Duodenal mucosa (tissue), 2 donors: Measurements from ENCODE around the gene SLC38A2.
A peak's percentile ranks its signal among the peaks of the same experiment; 100 is the strongest.

Experiments
- H3K27ac ChIP-seq: one replicate; pipeline ENCODE4 v1.7.0; 2013; ENCODE audit warnings: low read depth, low read length
- H3K27me3 ChIP-seq, 2 donors: one replicate each; pipeline ENCODE4 v1.7.0; 2013; ENCODE audit warnings: low read length in 2 of 2, control low read depth in 1 of 2; ENCODE audit not compliant: insufficient read depth in 2 of 2, control insufficient read depth in 1 of 2
- H3K36me3 ChIP-seq, 2 donors: one replicate each; pipeline ENCODE4 v1.7.0; 2013; ENCODE audit warnings: low read length in 2 of 2, control low read depth in 1 of 2; ENCODE audit not compliant: insufficient read depth in 2 of 2, control insufficient read depth in 1 of 2
- H3K4me1 ChIP-seq, 2 donors: one replicate each; pipeline ENCODE4 v1.7.0; 2013; ENCODE audit warnings: low read length in 2 of 2, control low read depth in 1 of 2; ENCODE audit not compliant: insufficient read depth in 2 of 2, control insufficient read depth in 1 of 2
- H3K4me3 ChIP-seq, 2 donors: one replicate each; pipeline ENCODE4 v1.7.0; 2013; ENCODE audit warnings: low read length in 2 of 2, low read depth in 1 of 2
- H3K9ac ChIP-seq, 2 donors: one replicate each; pipeline ENCODE4 v1.7.0; 2013; ENCODE audit warnings: low read length in 2 of 2, low read depth in 1 of 2
- H3K9me3 ChIP-seq, 2 donors: one replicate each; pipeline ENCODE4 v1.7.0; 2013; ENCODE audit warnings: low read length in 2 of 2, control low read depth in 1 of 2; ENCODE audit not compliant: control insufficient read depth in 1 of 2

The SLC38A2 gene

GRCh38 chr12:46396826-46397225, 24.3 kb upstream of the SLC38A2 start:
- H3K27ac ChIP-seq = no peak overlapping the region
- no peaks in the 10 kb centered on the region for H3K4me1 ChIP-seq
- H3K4me3 ChIP-seq = no peak overlapping the region
- H3K9me3 ChIP-seq = no peaks in the 10 kb centered on the region
- H3K36me3 ChIP-seq = no peaks in the 10 kb centered on the region
- no peak overlapping the region for H3K9ac ChIP-seq
- no peaks in the 10 kb centered on the region for H3K27me3 ChIP-seq

- H3K27ac ChIP-seq = no peak overlapping the region
- peaks cover 6 to 9% of the 10 kb centered on the region in 2 donors for H3K4me1 ChIP-seq
- no peaks in the 10 kb centered on the region for H3K27me3 ChIP-seq
- H3K4me3 ChIP-seq = no peak overlapping the region
- no peak overlapping the region for H3K9ac ChIP-seq
- no peaks in the 10 kb centered on the region for H3K9me3 ChIP-seq
- no peaks in the 10 kb centered on the region for H3K36me3 ChIP-seq
Measured at GRCh38 chr12:46395388-46395787, 22.8 kb upstream of the SLC38A2 start.

DNA sequence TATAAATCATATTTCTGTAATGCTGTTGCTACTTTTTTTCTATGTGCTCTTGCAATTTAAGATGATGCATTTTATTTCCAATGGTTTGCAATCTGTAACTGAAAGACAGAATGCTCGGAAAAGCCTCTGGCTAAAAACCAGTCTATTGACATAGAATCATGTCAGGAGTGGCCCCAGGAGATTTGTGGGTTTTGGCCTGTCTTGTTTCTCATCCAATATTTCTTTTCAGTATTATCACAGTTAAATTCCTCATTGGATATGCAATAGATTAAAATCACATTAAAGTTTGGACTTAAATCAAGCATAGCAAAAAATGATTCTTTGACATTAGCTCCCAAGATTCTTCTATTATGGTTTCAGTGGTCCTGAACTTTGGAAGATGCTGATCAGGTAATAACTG, 19.1 kb upstream of the SLC38A2 start:
- Histone ChIP-seq H3K27me3 (no peaks in the 10 kb centered on the region), H3K27ac (no peak overlapping the region), H3K9ac (no peak overlapping the region), H3K4me3 (no peak overlapping the region), H3K4me1 (peaks cover 21 to 40% of the 10 kb centered on the region in 2 donors), H3K36me3 (no peaks in the 10 kb centered on the region), H3K9me3 (no peaks in the 10 kb centered on the region)

DNA sequence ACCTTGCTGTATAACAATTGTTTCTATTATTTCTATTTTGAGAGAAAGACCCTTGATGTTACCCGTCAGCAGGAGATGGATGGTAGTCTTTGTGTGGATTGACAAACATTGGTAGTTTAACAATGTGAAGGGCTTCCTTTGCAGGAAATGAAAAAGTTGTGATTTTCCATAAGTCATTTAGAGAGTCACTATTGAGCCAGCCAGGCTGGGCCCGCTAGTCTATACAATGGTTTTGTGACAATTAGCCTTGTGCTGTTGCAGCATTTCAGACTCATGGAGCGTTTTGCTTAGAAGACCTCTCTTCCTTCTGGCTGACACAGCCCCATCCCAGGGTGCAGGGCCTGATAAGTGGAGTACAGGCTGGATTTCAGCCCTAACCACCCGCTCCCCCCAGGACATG, 18.3 kb upstream of the SLC38A2 start:
- H3K9me3 ChIP-seq = no peaks in the 10 kb centered on the region
- H3K4me3 ChIP-seq = peak overlapping the region in 1 of 2 donors; percentile 38
- no peaks in the 10 kb centered on the region for H3K27me3 ChIP-seq
- peaks cover 25 to 45% of the 10 kb centered on the region in 2 donors for H3K4me1 ChIP-seq
- no peak overlapping the region for H3K9ac ChIP-seq
- no peak overlapping the region for H3K27ac ChIP-seq
- no peaks in the 10 kb centered on the region for H3K36me3 ChIP-seq

GRCh38 chr12:46390304-46390703, 17.7 kb upstream of the SLC38A2 start:
- no peaks in the 10 kb centered on the region for H3K27me3 ChIP-seq
- no peaks in the 10 kb centered on the region for H3K9me3 ChIP-seq
- H3K9ac ChIP-seq = no peak overlapping the region
- peaks cover 30 to 45% of the 10 kb centered on the region in 2 donors for H3K4me1 ChIP-seq
- no peak overlapping the region for H3K27ac ChIP-seq
- peak overlapping the region in 1 of 2 donors; percentile 38 for H3K4me3 ChIP-seq
- H3K36me3 ChIP-seq = no peaks in the 10 kb centered on the region

DNA sequence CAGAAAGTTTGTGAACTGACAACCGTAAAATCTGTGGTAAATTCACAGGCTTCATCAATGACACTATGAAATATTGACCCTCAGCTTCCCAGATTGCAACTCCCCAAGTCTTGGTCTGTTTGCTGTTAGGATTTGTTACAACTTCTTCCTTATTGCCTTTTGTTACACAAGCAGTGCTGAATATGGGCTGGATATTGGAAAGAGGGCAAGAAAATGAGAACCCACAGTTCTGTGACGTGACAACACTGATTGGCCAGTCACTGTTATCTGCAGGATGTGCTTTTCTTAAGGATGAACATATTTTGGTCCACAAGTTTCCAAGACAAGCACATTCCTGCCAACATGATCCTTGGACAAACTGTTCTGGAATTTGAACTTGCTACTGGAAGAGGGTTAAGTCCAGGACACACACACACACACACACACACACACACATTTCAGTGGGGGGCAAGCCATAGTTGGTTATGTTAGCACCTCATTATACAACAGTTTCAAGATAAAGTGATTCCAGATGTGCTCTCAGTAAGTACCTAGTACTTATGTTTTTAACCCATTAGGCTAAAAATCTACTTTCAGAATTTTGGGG, 16.6 kb upstream of the SLC38A2 start:
- Histone ChIP-seq H3K9me3 (no peaks in the 10 kb centered on the region), H3K36me3 (no peaks in the 10 kb centered on the region), H3K27ac (no peak overlapping the region), H3K27me3 (no peaks in the 10 kb centered on the region), H3K4me1 (peaks cover 41 to 56% of the 10 kb centered on the region in 2 donors), H3K4me3 (no peak overlapping the region), H3K9ac (no peak overlapping the region)

DNA sequence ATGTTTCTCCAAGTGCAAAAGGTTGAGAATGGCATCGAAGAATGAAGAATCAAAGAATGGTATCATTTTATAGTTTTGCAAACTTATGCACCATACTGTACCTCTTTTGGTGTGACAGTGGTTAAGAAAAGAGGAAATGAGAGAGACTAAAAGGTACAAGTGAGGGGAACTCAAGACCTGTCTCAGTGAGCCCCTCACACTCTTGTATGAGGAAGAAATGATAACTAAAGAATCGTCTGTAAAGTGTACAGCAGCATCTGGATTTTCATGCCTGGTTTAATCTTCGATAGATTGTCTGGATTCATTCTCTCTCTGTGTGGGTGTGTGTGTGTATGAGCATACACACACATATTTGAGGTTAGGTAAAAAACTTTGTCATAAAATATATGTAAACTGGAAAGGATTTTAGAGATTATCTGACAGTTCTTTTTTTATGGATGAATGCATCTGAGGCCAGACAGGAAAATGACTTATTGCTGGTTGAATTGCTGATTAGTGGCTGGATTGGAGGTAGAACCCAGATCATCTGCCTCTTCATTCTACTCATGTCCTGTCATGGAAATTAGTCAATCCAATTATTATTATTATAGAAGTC, 16.0 kb upstream of the SLC38A2 start:
- Histone ChIP-seq H3K9me3 (no peaks in the 10 kb centered on the region), H3K27me3 (no peaks in the 10 kb centered on the region), H3K4me3 (no peak overlapping the region), H3K36me3 (no peaks in the 10 kb centered on the region), H3K27ac (no peak overlapping the region), H3K9ac (no peak overlapping the region), H3K4me1 (peaks cover 41 to 56% of the 10 kb centered on the region in 2 donors)

DNA sequence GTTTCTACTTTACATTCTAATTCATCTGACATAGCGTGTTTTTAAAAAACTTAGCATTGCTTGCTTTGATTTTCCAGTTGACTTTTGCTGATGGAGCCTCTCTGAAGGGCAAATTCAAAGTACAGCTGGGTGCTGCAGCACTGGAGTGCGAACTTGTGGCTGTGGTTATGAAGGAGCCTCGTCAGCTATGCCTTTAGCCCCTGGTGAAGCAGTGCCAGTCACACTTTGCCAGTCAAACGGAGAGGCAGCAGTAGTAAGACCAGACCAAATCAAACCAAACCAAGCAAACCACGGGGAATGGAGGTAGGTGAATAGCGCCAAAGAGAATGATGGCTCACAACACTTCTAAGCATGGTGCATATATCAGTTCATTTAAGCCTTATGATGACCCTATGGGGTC, 15.1 kb upstream of the SLC38A2 start:
- H3K36me3 ChIP-seq = no peaks in the 10 kb centered on the region
- H3K4me1 ChIP-seq = peaks cover 41 to 58% of the 10 kb centered on the region in 2 donors
- H3K9ac ChIP-seq = no peak overlapping the region
- no peak overlapping the region for H3K27ac ChIP-seq
- no peak overlapping the region for H3K4me3 ChIP-seq
- no peaks in the 10 kb centered on the region for H3K27me3 ChIP-seq
- no peaks in the 10 kb centered on the region for H3K9me3 ChIP-seq

- Histone ChIP-seq H3K27me3 (no peaks in the 10 kb centered on the region), H3K9ac (no peak overlapping the region), H3K4me1 (peaks cover 46 to 64% of the 10 kb centered on the region in 2 donors), H3K4me3 (no peak overlapping the region), H3K9me3 (no peaks in the 10 kb centered on the region), H3K27ac (no peak overlapping the region), H3K36me3 (no peaks in the 10 kb centered on the region)
Measured at GRCh38 chr12:46386877-46387629, 14.5 kb upstream of the SLC38A2 start.

DNA sequence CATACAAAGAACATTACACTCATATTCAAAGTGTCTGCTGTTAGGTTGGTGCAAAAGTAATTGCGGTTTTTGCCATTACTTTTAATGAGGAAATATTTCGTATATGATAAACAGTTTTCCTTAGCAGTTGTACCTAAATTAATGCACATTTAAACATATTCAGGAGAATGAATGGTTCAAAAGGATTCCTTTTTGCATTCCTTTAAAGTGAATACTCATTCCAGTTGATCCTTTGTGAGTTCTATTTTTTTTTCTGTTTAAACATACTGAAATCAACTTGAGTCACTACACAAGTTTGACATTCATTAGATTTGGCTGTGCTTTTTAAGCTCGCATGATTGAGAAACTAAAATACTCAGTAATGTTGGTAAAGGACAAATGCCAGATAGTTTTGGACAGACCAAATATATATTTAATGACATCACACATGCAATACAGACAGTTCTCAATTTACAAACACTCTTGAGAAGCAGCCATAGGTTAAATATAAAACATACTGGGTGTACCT, 13.8 kb upstream of the SLC38A2 start:
- Histone ChIP-seq H3K9me3 (no peaks in the 10 kb centered on the region), H3K4me1 (peaks cover 46 to 64% of the 10 kb centered on the region in 2 donors), H3K27ac (no peak overlapping the region), H3K36me3 (no peaks in the 10 kb centered on the region), H3K9ac (no peak overlapping the region), H3K27me3 (no peaks in the 10 kb centered on the region), H3K4me3 (no peak overlapping the region)
